Measurements from ENCODE around the gene TP53TG5. TPM values are rescaled to one million over a fixed set of nuclear protein-coding genes. Genes with fewer than 3 reads are reported as not detected.

The TP53TG5 gene
- total RNA-seq, 2 donors from 2014 or later = 0.40 to 1.0 TPM

DNA sequence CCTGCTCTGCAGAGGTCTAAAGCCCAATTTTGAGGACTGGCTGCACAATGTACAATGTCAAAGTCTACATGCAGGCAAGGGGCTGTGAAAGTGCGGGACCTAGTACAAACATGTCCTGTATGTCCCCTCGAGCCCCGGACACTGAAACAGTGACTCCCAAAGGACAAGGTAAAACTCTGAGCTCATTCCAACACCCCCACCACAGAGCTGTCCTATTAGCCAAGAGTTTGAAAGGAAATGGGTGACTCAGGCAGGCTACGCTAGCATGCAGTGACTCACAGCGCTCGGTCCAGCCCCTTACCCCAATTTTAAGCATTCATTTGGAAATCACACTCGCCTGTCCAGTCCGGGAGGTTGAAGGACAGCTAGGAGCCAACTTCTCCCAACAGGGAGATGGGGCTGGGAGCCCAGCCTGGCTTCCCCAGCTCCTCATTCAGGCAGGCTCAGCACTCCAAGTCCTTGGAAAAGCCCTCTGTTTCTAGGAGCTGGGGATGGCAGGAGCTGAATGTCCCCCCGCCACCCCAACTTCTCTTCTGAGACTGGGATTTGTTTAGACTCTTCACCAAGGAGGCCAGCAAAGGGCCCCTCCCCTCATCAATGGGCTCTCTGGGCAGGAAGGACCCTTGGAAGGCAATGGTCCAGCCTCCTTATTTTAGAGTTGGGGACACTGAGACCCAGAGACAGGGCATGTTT, 33.8 kb downstream of the TP53TG5 start:
- Histone ChIP-seq H3K4me3 (peak overlapping the region; percentile 2), H3K27me3 (no peaks in the 10 kb centered on the region), H3K9ac (ENCODE audit: low read depth in 2 of 2, low read length in 2 of 2) (peak overlapping the region; percentile 56 to 100), H3K27ac (peak overlapping the region; percentile 93), H3K4me1 (peaks cover 29% of the 10 kb centered on the region), H3K9me3 (no peaks in the 10 kb centered on the region), H3K36me3 (no peaks in the 10 kb centered on the region)
- TF ChIP-seq, protein P1, sequence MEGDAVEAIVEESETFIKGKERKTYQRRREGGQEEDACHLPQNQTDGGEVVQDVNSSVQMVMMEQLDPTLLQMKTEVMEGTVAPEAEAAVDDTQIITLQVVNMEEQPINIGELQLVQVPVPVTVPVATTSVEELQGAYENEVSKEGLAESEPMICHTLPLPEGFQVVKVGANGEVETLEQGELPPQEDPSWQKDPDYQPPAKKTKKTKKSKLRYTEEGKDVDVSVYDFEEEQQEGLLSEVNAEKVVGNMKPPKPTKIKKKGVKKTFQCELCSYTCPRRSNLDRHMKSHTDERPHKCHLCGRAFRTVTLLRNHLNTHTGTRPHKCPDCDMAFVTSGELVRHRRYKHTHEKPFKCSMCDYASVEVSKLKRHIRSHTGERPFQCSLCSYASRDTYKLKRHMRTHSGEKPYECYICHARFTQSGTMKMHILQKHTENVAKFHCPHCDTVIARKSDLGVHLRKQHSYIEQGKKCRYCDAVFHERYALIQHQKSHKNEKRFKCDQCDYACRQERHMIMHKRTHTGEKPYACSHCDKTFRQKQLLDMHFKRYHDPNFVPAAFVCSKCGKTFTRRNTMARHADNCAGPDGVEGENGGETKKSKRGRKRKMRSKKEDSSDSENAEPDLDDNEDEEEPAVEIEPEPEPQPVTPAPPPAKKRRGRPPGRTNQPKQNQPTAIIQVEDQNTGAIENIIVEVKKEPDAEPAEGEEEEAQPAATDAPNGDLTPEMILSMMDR (IDR thresholded peaks at IDR 0.05) = no peak
- peak; percentile 55 for DNase-seq
- intact Hi-C loops (cut with DNase I) = no loop called here

DNA sequence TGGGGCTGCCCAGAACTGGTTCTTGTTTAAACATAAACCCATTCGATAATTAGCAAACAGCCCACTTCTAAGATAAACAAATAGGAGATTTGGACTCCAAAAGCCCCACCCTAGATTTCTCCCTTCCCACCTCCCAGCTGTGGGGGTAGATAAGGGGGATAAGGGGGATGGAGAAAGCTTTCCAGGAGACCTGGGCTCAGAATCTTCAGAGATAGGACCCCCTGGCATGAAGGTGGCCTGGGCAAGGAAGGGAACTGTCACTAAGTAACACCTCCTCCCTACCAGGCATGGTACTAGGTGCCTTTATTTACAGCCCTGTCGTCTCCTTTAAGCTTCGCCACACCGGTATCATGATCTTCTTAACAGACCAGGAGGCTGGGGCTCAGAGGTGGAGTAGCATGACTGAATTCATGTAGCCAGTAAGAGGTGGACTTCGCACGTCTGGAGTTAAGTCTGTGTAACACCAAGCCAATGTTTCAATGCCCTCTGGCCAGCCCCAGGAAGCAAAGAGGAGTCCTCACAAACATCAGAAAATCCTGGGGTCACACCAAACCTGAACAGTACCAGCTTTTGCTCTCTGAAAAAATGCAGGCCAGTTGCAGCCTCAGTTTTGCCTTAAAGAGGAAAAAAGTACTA, 34.5 kb downstream of the TP53TG5 start:
- DNase-seq = peak; percentile 80
- peak overlapping the region; percentile 93 for H3K27ac ChIP-seq
- H3K36me3 ChIP-seq = no peaks in the 10 kb centered on the region
- peaks cover 36% of the 10 kb centered on the region for H3K4me1 ChIP-seq
- H3K4me3 ChIP-seq = peak overlapping the region; percentile 2
- no peaks in the 10 kb centered on the region for H3K27me3 ChIP-seq
- H3K9ac ChIP-seq (ENCODE audit: low read depth in 2 of 2, low read length in 2 of 2) = peak overlapping the region; percentile 25 to 100
- intact Hi-C loops (cut with DNase I) = no loop called here
- H3K9me3 ChIP-seq = no peaks in the 10 kb centered on the region
- TF ChIP-seq, protein P1 (IDR thresholded peaks at IDR 0.05) = no peak

DNA sequence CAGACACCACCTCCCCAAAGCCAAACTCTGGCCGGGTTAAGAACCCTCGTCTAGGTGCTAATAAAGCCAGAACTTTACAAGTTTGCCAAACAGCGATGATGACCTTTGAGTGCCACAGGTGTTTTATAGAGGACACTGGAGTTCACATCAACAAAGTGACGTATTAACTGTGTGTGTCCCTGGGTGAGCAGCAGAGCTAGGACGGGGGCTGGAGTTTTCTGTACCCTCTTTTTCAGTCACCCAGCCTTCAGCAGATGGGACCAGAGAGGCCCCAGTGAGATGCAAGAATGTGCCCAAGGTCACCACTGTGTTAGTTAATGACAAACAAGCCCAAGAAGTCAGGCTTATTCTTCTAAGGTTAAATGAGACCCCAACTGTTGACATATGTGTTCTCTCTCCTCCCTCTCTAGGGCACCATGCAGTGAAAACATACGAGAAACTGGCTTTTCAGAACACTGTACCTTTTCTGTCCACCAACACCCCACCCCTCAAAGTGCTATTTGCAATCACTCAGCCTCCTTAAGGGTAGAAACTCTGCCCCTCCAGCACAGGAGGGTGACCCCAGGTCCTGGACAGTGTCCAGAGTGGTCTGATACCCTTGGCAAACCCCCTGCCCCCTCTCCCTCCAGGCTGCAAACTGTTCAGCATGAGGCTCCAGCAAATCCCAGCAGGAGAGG, 35.1 kb downstream of the TP53TG5 start:
- H3K9me3 ChIP-seq = no peaks in the 10 kb centered on the region
- H3K4me3 ChIP-seq = peak overlapping the region; percentile 2
- TF ChIP-seq, protein P1 (IDR thresholded peaks at IDR 0.05) = no peak
- H3K4me1 ChIP-seq = peaks cover 39% of the 10 kb centered on the region
- no peaks in the 10 kb centered on the region for H3K36me3 ChIP-seq
- H3K27ac ChIP-seq = peak overlapping the region; percentile 93
- no peaks in the 10 kb centered on the region for H3K27me3 ChIP-seq
- DNase-seq = peak; percentile 71
- intact Hi-C loops (cut with DNase I) = no loop called here
- peak overlapping the region in 1 of 2 donors; percentile 100 for H3K9ac ChIP-seq (ENCODE audit: low read depth in 2 of 2, low read length in 2 of 2)

DNA sequence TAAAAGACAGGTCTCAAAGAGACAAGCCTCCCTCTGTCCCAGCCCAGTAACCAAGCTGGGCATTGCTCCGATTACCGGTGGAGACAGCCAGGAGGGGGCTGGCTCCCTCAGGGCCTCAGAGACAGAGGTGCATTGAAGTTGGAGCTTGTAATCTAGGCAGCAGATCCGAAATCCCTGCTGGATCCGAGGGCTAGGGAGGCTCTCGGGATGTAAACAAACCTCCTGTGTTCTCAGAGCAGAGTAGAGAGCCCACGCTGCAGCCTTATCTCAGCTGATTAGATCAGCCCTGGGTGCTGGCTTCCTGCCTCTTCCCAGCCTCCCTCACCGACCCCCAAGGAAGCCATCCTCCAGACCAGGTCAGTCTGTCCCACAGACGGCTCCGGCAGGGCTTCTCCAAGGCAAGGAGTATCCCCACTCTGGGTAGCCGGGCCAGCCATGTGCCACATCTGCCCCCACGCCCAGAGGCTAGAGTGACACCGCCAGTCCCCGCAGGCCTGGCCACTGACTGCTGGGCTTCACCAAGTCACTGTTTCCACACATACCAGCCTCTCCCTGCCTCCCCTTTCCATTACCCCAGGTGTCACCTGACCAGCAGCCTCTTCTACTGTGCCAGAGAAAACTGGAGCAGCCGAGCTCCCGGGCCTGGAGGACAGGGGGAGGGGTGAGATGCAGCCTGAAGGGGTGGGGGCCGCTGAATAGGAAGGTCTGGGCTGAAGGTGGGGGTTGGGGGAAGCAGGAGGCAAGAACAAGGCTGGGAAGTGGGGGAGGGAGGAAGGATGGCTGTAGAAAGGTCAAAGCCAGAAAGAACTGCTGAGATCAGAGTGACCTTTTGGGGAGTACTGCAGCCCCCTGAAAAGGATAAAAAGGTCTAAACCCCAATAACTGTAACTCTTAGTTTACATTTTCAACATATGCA, 35.9 kb downstream of the TP53TG5 start:
- intact Hi-C loops (cut with DNase I) = no loop called here
- Histone ChIP-seq H3K27ac (peak overlapping the region; percentile 93), H3K36me3 (no peaks in the 10 kb centered on the region), H3K9me3 (no peaks in the 10 kb centered on the region), H3K27me3 (no peaks in the 10 kb centered on the region), H3K4me3 (peak overlapping the region; percentile 2), H3K4me1 (peaks cover 47% of the 10 kb centered on the region), H3K9ac (ENCODE audit: low read depth in 2 of 2, low read length in 2 of 2) (peak overlapping the region; percentile 61 to 100)
- TF ChIP-seq, protein P1 (IDR thresholded peaks at IDR 0.05) = no peak
- DNase-seq = peak; percentile 71

DNA sequence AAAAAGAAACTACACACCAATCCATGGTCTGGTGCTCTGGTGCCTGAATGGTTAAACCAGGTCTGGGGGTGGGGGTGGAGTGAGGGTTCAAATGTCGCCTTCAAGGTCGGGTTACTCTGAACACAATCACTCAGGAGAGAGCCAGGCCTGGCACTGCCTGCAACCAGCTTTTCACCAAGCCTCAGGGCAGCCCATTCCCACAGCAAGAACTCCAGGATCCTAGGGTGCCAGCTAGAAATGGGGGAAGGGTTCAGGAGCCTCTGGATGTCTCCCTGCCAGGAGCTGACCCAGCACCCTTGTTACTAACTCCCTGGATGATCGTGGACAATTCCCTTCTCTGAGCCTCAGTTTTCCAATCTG, 36.6 kb downstream of the TP53TG5 start:
- TF ChIP-seq, protein P1 (IDR thresholded peaks at IDR 0.05) = no peak
- H3K27ac ChIP-seq = peak overlapping the region; percentile 93
- H3K4me3 ChIP-seq = peak overlapping the region; percentile 2
- no peaks in the 10 kb centered on the region for H3K9me3 ChIP-seq
- DNase-seq = no peak
- H3K36me3 ChIP-seq = no peaks in the 10 kb centered on the region
- H3K27me3 ChIP-seq = no peaks in the 10 kb centered on the region
- peak overlapping the region; percentile 61 to 100 for H3K9ac ChIP-seq (ENCODE audit: low read depth in 2 of 2, low read length in 2 of 2)
- intact Hi-C loops (cut with DNase I) = no loop called here
- peaks cover 52% of the 10 kb centered on the region for H3K4me1 ChIP-seq

Data from colonic mucosa (tissue), 4 donors.